HG03520 (cell line): Measurements from ENCODE around the gene PCDHB16.
"Not testable (repeated sequence)": the region's sequence is repeated elsewhere in the genome, so short reads cannot be mapped to it uniquely, and the experiment has no call there.

Experiments
- ATAC-seq: cut with Tn5 transposase; IDR thresholded peaks from one replicate; pipeline ENCODE4 v1.9.1; 2021; ENCODE audit warnings: mild to moderate bottlenecking, moderate library complexity; ENCODE audit not compliant: unreplicated experiment

The PCDHB16 gene

DNA sequence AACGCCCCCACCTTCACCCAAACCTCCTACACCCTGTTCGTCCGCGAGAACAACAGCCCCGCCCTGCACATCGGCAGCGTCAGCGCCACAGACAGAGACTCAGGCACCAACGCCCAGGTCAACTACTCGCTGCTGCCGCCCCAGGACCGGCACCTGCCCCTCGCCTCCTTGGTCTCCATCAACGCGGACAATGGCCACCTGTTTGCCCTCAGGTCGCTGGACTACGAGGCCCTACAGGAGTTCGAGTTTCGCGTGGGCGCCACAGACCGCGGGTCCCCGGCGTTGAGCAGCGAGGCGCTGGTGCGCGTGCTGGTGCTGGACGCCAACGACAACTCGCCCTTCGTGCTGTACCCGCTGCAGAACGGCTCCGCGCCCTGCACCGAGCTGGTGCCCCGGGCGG lies 42.7 kb downstream of the PCDHB16 start:
- not testable (repeated sequence) for ATAC-seq

DNA sequence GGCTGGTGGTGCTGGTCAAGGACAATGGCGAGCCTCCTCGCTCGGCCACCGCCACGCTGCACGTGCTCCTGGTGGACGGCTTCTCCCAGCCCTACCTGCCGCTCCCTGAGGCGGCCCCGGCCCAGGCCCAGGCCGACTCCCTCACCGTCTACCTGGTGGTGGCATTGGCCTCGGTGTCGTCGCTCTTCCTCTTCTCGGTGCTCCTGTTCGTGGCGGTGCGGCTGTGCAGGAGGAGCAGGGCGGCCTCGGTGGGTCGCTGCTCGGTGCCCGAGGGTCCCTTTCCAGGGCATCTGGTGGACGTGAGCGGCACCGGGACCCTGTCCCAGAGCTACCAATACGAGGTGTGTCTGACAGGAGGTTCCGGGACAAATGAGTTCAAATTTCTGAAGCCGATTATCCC lies 43.2 kb downstream of the PCDHB16 start:
- ATAC-seq, result not testable (repeated sequence)

DNA sequence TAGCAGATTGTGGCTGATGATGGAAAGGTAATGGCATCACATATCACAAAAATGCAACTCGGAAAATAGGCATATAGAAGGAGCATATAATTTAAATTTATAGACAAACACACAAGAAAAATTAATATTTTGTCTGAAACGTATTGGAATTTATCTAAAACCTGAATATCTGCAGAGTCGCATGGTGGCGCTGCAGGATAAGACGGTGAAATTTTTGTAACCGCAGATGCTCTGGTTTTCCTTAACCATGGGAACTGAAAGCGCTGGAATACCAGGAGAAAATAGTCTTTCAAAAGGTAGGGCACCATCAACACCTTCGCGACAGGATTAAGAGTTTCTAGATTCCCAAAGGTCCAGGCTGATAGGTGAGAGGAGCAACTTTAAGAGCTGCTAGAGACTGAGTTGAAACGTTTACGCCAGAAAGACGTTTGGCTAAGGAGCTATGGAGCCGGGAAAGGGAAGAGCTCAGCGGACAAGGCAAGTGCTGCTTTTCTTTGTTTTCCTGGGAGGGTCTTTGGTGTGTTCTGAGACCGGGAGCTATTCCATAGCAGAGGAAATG lies 52.0 kb downstream of the PCDHB16 start:
- ATAC-seq, result no peak
